NCI-H226 (cell line): ENCODE data around the gene C16orf96.

ENCODE experiments used
- DNase-seq: peaks from one replicate; pipeline ENCODE4 v3.0.0-alpha.2; 2015

The C16orf96 gene

DNA sequence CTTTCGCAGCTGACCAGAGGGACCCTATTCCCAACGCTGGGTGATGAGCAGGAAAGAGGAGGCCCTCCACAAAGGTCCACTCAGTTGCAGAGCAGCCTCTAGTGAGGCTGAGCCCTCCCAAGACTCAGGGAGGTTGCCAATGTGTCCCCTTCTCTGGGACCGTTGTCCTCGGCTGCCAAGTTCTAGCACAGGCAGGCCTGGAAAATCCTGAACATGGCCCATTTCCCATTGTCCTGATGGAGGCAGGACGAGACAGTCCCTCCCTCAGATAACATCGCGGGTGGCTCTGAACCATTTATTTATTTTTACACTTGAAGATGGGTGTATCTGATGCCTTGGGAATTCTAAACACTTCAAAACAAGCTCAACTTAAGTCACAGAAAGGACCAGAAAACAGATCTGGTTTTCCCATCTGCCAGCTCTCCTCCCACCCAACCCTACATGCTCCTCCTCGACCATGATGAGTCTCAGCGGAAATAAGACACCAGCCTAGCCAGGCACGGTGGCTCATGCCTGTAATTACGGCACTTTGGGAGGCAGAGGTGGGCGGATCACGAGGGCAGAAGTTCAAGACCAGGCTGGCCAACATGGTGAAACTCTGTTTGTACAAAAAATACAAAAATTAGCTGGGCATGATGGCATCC, 30.4 kb upstream of the C16orf96 start:
- DNase-seq: no peak

DNA sequence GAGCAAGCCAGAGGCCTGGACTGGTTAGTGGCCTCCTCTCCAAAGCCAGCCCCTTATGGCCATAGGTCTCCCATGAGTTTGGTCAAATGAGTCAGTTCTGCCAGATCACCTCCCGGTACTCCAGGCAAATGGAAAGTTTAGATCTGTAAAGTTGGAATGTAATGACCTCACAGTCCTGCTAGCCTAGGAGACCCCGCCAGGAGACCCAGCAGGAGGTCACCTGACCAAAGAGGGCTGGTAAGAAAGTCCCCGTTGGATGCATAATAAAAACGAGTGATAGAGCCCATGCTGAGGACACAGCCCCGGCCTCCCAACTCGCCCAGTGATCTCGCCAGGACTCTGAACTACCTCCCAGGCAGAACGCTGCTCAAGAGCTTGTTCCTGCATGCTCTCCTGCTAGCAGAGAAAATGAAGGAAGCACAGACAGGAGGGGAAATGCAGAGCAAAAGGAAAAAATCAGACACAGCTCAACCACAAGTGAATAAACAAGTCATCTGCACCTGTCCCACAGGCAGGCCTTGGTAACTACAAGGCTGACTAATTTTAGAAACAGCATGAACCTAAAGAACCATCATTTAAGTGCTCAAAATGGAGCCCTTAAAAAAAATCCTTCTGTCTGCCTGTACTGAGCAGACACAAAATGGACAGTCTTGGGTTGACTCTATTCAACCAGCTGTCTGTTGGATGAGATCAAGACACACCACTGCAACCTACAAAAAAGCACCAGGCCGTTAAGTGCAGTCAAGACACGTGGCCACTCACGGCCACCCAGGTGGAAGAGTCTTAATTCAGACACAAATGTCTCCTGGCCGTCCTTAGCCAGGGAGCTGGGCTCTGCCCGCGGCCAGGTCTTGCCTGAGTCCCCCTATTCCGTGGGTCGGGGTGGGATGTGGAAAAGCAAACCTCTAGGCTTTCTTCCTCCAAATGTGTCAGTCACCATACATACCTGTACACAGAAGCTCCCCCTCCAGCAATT, 26.8 kb upstream of the C16orf96 start:
- DNase-seq: peak; percentile 65

DNA sequence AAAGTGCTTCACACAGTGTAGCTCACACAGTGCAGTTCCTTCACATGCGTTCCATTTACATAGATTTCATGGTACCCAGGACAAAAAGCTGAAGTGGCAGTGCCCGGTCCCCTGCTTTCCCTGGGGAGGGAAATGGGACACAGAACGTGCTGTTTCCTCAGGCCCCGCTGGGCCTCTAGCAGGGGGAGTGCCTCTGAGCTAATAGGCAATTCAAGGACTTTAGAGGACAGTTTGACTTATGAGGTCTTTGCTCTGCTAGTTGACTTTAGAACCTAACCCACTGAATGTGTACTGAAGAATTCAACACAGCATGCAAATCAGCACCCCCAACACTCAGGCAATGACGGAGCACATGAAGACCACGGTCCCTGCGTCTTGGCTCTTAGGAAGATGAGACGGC, 24.3 kb upstream of the C16orf96 start:
- no peak for DNase-seq

DNA sequence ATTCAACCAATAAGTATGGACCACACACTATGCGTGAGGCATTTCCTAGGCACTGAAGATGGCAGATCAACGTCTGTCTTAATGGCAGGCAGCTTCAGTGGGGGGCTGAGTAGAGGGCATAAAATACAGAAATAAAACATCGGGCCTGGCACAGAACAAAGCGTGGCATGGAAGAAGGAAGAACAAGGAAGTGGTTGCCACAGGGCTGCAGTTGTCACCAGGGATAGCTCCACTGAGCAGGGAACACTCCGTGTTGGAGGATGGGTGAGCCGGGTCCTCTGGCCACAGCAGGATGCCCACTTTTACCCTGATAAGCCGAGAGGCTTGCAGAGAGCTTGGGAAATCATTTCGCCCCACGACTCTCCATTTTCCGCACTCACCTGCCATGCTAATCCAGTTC, 23.9 kb upstream of the C16orf96 start:
- no peak for DNase-seq

DNA sequence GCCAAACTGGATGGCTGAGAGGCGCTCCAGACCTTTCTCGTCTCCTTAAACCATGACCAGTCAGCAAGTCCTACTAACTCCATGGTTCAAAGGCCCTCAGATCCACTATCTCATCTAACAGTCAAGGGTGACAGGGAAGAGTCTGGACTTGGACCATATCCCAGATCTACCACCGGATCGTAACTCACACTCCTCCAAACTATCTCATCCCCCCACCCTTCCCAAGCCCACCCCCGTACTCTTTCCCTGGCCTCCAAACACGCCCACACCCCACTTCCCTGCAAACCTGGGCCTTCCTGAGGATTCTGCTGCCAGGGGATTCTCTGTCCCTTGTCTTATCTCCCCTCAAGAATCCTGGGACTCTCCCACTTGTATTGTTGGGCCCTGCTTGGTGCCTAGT, 22.6 kb upstream of the C16orf96 start:
- DNase-seq: no peak

DNA sequence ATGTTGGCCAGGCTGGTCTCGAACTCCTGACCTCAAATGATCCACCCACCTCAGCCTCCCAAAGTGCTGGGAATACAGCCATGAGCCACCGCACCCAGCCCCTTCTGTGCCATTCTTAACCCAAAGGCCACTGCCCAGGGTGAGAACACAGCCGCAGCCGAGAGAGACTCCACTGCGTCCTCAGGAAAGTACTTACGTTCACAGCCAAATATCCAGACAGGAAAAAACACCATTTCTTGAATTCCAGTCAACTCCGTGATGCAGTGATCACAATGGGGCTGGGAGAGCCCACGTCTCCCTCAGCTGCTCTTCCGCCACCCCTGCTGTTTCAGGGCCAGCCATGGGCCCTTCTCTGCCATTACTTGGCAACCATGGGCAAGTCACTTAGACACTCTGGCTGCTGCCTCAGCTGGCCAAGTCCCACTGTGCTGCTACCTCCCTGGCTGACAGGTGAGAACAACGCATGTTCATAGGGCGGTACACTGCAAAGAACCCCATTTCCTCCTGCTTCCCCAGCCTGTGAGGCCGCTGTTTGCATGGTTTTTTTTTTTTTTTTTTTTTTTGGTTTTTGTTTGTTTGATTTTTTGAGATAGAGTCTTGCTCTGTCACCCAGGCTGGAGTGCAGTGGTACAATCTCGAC, 21.9 kb upstream of the C16orf96 start:
- DNase-seq: no peak

DNA sequence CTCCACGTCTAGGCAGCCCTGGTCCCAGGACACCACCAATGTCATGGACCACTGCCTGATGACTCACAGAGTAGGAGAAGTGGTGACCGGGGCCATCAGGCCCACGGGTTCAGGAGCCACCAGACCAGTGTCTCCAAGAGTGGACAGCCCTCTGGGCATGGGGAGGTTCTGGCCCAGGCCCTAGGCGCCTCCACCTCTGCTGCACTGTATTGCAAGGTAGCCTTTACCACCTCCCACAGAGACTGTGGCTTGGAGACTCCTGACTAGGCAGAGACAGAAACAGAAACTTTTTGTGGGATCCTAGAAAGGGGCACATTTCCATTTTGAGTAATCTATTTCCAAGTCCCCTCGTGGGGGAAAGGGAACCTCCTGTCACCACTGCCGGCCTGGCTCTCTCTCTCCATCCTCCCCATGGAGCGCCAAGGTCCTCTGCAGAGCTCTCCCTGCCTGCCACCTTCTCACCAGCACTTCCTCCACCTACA, 20.5 kb upstream of the C16orf96 start:
- no peak for DNase-seq

DNA sequence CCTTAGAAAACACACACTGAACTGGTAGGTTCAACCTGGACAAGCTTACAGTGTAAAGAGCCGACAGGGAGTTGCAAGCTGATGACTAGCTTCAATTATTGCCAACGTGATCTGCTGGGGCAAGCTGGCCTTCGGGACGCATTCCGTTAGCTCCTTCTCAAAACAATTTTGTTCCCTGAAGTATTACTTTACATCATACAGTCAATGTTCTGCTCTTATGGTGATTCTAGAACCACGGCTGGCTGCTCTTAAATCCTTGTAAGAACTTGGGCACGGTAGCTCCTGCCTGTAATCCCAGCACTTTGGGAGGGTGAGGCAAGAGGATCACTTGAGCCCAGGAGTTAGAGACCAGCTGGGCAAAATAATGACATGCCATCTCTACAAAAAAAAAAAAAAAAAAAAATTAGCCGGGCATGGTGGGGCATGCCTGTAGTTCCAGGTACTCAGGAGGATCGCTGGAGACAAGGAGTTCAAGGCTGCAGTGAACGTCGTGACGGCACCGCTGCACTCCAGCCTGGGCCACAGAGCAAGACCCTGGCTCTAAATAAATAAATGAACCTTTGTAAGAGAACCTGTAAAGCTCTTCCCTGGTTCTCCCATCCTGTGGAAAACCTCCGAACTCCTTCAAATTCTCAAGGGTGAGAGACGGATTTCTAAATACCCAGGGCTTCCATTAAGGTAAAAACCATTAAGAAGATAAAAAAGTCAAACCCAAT, 19.6 kb upstream of the C16orf96 start:
- no peak for DNase-seq

DNA sequence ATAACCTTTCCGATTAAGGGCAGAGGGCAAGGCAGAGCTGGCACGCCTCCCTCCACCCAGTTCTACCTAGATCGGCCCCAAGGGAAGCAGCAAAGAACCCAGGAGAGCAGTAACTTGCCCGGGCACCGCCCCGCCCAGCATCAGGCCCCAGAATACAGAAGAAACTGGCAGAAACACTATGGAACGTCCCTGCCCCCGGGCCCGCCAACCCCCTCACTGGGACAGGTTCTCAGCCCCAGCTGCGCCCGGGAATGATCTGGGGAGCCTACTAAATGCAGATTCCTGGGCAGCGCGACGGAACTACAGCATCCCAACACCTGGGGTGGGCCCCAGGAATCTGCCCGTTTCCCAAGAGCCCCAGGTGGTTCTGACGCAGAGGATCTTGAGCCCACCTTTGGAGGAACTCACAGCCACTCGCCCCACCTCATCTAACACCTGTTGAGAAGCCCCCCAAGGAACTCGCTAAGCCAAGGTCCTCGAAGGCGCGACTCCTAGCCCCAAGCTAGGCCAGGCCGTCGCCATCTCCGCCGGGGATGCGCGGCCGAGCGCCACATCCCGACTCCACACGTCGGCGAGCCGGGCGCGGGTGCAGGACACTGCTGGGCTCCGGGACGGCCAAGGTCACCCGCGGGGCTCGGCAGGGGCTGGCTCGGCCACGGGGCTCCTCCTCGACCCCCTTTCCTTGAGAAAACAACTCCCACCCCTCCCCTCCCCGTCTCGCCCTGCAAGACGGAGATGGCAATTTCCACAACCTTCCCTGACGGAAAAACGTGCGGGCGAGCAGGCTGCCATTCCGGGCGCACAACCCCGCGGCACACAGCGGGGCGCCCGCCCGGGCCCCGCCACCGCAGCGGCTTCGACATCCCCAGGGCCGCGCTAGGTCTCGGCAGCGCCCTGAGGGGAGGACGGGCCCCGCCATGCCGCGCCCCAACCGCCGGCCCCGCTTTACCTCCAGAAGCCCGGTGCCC, 18.5 kb upstream of the C16orf96 start:
- DNase-seq: no peak

DNA sequence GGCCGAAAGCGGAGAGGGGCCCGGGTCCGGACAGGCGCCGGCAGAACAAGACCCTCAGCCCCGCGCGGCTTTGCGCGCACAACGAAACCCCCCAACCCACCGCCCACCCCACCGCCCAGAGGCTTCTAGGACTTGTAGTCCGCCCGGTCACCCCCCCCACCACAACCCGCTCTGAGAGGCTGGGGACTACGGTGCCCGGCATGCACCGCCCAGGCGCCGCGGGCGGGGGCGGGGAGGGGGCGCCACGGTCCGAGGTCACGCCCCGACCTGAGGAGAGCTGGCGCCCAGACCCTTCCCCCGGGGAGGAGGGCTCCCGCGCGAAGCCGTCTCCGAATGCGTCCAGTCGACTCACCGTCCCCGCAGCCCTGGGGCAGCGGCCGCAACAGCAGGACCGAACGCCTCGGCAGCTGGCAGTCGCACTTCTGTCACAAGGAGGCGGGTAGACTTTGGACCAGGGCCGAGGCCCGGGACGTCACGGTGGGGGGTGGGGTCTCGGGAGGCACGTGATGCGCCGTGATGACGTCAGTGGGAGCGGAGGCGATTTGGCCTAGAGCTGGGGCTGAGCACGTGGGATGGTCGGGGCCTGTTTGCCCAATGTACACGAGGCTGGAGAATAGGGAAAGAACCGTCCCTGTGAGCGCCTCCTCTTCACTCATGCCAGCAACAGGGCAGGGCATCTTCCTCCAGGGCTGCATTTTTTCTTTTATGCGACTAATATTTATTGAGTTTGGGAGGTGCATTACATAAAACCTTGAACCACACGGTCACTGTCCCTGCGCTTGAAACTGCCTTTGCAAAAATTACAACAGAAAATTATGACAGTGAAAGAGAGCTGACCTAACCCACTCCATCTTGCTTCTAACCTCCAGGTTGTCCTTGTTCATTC, 17.5 kb upstream of the C16orf96 start, which contains the start of gene CDIP1:
Gene CDIP1 (minus strand): TSS at position 424 of the 886 bp plus-strand sequence. CDS start 24,643 bp downstream, outside the sequence.
- DNase-seq: peak; percentile 52

DNA sequence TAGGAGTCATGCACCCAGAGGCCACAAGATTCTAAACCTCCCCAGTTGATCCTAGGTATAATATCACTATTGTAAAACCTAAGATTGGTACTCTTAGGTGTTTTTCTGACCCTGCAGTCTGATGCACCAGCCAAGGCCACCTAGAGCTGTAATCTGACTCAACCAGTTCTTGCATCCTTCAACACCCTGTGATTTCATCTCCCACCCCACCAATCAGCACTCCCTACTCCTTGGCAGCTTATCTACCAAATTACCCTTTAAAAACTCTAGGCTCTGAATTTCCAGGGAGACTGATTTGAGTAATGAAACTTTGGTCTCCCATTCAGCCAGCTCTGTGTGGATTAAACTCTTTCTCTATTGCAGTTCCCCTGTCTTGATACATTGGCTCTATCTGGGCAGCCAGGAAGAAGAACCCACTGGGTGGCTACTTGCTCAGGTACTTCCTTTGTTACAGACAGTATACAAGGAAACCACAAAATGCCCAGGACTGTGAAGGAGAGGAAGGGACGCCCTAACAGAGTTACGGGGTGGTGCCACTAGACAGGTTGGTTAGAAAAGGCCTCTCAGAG, 16.3 kb upstream of the C16orf96 start:
- DNase-seq: no peak

DNA sequence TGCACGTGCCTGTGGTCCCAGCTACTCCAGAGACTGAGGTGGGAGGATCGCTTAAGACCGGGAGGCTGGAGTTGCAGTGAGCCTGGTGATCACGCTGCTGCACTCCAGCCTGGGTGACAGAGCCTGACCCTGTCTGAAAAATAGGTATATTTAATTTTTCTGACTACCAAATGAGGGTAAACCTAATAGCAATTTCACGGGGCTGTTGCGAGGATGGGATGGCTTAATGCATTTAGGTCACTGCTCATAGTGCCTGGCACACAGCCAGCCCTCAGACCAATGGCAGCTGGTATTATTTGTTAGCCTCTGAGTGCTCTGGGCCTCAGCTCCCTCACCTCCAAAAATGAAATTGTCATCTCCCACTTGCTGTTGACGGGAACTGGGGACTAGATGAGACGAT, 11.7 kb upstream of the C16orf96 start:
- DNase-seq: no peak

DNA sequence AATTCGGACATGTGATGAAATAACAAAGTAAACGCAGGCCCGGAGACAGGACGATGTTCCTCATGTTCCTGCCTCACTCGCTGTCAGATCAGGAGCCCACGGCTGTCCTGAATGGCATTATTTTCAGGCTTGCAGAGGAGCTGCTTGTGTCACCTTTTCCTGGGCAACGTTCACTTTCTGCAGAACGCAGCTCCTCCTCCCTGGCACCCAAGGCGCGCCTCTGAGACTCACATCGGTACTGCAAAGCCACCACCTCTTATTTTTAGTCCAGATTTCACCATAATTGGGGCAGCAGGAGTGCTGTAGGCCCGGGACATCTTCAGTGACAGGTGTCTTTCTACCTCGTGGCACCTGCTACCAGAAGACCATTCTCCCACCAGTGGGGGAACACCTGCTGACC, 8.0 kb upstream of the C16orf96 start:
- no peak for DNase-seq

DNA sequence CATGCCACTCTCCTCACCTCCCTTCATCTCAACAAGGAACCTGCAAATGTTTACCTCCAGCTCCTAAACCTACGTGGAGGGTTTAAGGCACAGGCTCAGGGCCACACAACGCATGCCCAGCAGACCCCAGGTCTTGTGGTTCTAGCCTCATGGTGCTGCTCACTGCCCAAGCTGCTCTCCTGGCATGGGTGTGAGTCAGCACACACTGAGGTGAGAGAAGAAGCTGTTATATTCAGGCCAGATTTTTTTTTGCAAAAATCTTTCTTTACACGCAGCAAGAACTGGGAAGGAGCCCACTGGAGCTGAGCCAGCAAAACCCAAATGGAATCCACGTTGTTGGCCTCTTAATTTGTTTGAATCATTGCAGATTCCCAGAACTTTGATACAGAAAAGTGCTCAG, 5.5 kb upstream of the C16orf96 start:
- DNase-seq: no peak

DNA sequence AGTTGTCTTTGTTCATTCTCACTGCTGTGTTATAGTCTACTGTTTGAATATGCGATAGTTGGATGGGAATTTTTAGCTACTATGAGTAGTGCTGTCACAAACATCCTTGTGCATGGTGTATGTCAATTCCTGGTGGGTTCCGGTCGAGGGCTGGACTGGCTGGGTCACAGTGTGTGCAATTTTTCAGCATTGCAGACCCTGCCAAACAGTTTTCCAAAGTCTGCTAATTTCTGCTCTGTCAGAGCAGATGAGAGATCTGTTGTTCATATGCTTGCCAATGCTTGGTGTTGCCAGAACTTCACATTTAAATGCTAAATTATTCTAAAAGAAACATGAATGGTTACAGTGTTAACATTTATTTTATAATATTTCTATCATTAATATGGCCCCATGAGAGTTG, 3.6 kb upstream of the C16orf96 start:
- DNase-seq: no peak

DNA sequence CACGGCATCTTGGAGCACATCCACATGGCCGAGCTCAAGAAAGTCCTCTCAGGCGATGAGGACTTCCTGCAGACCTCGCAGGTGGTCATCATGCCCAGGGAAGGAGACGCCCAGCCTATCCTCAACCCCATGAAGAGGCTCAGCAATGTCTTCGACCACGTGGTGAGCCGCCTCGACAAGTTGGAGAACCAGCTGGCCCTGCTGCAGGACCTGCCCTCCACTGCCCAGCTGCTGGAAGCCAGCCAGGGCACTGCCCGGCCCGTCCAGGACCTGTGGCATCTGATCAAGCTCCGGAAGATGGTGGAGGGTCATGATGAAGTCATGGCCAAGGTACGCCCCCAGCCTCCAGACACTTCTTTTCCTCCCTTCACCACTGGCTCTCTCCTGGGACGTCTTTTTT, 440 bp downstream of the C16orf96 start:
- DNase-seq: no peak

DNA sequence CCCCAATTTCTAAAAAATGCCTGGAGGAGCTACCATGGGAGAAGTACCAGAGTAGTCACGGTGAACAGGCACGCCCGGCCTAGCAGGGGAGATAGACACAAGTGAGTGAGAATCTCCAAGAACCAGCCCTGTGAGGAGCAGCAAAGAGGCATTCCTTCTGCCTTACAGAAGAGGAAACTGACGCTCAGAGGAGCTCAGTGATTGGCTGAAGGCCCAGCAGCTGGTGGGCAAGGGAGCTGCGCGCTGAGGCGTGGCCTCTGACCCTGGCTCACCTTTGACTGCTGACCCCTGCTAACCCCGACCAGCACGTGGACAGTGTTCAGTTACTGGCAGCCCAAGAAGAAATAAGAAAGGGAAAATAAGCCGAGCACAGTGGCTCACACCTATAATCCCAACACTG, 1.8 kb downstream of the C16orf96 start:
- DNase-seq: no peak

DNA sequence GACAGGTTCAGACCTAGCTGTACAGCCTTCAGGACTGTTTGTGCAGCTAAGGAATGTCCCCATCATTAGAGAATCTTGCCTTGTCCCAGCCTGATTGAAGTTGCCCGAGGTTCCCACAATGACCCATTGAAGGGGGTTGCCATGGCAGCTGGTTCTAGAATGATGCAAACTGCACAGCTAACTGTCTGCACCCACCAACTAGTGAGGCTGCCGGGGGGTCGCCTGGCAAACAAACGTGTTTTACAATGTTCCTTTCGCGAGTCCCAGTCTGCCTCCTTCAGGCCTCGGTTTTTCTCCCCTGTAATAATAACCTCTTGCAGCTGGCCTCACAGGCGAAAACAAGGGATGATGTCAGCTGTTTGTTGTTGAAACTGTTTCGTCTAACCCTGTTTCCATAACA, 5.5 kb downstream of the C16orf96 start:
- no peak for DNase-seq

DNA sequence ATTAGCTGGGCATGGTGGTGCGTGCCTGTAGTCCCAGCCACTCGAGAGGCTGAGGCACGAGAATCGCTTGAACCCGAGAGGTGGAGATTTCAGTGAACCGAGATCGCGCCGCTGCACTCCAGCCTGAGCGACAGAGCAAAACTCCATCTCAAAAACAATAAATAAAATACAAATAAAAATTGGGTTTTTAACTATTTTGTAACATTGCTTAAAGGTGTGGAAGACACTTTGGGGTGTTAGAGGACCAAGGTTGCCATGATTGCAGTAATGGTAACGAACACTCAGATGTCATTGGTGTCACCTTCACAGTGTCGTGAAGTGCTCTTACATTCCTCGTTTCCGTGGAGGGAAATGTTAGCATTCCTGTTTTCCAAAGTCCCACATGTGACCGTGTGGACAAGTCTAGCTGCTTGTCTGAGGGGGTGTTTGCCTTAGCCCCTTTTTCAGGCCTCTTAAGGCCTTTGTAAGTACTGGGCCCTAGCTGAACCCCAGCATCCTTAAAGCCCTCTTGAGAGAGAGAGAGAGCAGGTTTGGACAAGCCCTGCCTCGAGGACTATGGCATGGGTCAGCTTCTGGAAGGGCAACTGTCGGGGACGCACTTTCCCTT, 8.6 kb downstream of the C16orf96 start:
- no peak for DNase-seq

DNA sequence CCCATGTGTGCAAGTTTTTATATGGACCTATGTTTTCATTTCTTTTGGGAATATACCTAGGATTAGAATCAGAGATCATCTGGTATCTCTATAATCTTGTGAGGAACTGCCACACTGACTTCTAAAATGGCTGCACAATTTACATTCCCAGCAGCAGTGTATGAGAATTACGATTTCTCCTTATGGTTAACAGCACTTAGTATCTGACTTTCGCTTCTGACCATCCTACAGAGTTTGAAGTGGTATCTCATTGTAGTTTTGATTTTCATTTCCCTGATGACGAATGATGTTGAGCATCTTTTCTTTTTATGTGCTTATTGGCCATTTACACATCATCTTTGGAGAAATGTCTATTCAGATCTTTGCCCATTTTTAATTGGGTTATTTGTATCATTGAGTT, 10.0 kb downstream of the C16orf96 start:
- DNase-seq: no peak
